Measurements from ENCODE around the gene UCP2. TPM values are rescaled to one million over a fixed set of nuclear protein-coding genes. Genes with fewer than 3 reads are reported as not detected.

Gene UCP2
- total RNA-seq, 1 donor from 2014 or later, result 23.4 TPM

- no peak for DNase-seq
- Histone ChIP-seq H3K36me3 (peaks cover 2% of the 10 kb centered on the region), H3K4me1 (peaks cover 17% of the 10 kb centered on the region), H3K27me3 (ENCODE audit: low read depth) (no peaks in the 10 kb centered on the region), H3K27ac (replicated peaks) (no peak overlapping the region), H3K9me3 (replicated peaks) (no peaks in the 10 kb centered on the region), H3K4me3 (no peak overlapping the region)
- TF ChIP-seq CTCF (IDR thresholded peaks at IDR 0.05; ENCODE audit: borderline replicate concordance), result no peak
- intact Hi-C loops (cut with micrococcal nuclease), result loop anchor here (10.0 kb wide), 1 partner anchor 105 kb away; no protein-coding TSS in a partner anchor
Observed at GRCh38 chr11:73969991-73970800, 12.4 kb downstream of the UCP2 start.

GRCh38 chr11:73969091-73969490 is 13.6 kb downstream of the UCP2 start:
- Histone ChIP-seq H3K27ac (replicated peaks) (no peak overlapping the region), H3K4me3 (no peak overlapping the region), H3K27me3 (ENCODE audit: low read depth) (no peaks in the 10 kb centered on the region), H3K4me1 (peaks cover 16% of the 10 kb centered on the region), H3K9me3 (replicated peaks) (no peaks in the 10 kb centered on the region), H3K36me3 (no peaks in the 10 kb centered on the region)
- DNase-seq, result no peak
- intact Hi-C loops (cut with micrococcal nuclease), result loop anchor here (10.0 kb wide), 1 partner anchor 106 kb away; no protein-coding TSS in a partner anchor
- TF ChIP-seq CTCF (IDR thresholded peaks at IDR 0.05; ENCODE audit: borderline replicate concordance), result no peak

GRCh38 chr11:73968356-73968966 is 14.2 kb downstream of the UCP2 start:
- H3K27me3 ChIP-seq (ENCODE audit: low read depth), result no peaks in the 10 kb centered on the region
- no peak for DNase-seq
- no peak overlapping the region for H3K4me3 ChIP-seq
- no peak overlapping the region for H3K27ac ChIP-seq (replicated peaks)
- peaks cover 14% of the 10 kb centered on the region for H3K4me1 ChIP-seq
- intact Hi-C loops (cut with micrococcal nuclease), result loop anchor here (10.0 kb wide), 1 partner anchor 106 kb away; no protein-coding TSS in a partner anchor
- H3K9me3 ChIP-seq (replicated peaks), result no peaks in the 10 kb centered on the region
- TF ChIP-seq CTCF (IDR thresholded peaks at IDR 0.05; ENCODE audit: borderline replicate concordance), result no peak
- no peaks in the 10 kb centered on the region for H3K36me3 ChIP-seq

- DNase-seq, result no peak
- intact Hi-C loops (cut with micrococcal nuclease), result loop anchor here (10.0 kb wide), 1 partner anchor 109 kb away; no protein-coding TSS in a partner anchor
- Histone ChIP-seq H3K27ac (replicated peaks) (no peak overlapping the region), H3K9me3 (replicated peaks) (no peaks in the 10 kb centered on the region), H3K27me3 (ENCODE audit: low read depth) (no peaks in the 10 kb centered on the region), H3K36me3 (no peaks in the 10 kb centered on the region), H3K4me1 (peaks cover 6% of the 10 kb centered on the region), H3K4me3 (no peak overlapping the region)
- no peak for TF ChIP-seq CTCF (IDR thresholded peaks at IDR 0.05; ENCODE audit: borderline replicate concordance)
Observed at GRCh38 chr11:73965764-73966121, 16.9 kb downstream of the UCP2 start.

GRCh38 chr11:73965076-73965763 is 17.4 kb downstream of the UCP2 start:
- Histone ChIP-seq H3K4me1 (peaks cover 6% of the 10 kb centered on the region), H3K27ac (replicated peaks) (no peak overlapping the region), H3K27me3 (ENCODE audit: low read depth) (no peaks in the 10 kb centered on the region), H3K4me3 (no peak overlapping the region), H3K9me3 (replicated peaks) (no peaks in the 10 kb centered on the region), H3K36me3 (no peaks in the 10 kb centered on the region)
- DNase-seq, result no peak
- intact Hi-C loops (cut with micrococcal nuclease), result loop anchor here (10.0 kb wide), 1 partner anchor 110 kb away; no protein-coding TSS in a partner anchor
- TF ChIP-seq CTCF (IDR thresholded peaks at IDR 0.05; ENCODE audit: borderline replicate concordance), result no peak
